ENCODE data around the gene PTGIS.

The PTGIS gene

GRCh38 chr20:49595811-49596561 is 28.0 kb upstream of the PTGIS start:
- FAIRE-seq, result no peak

GRCh38 chr20:49595346-49595745 is 27.4 kb upstream of the PTGIS start:
- no peak for FAIRE-seq

- no peak for FAIRE-seq
These were observed 27.0 kb upstream of the PTGIS start for GRCh38 chr20:49594931-49595315.

GRCh38 chr20:49594143-49594930 is 26.4 kb upstream of the PTGIS start:
- FAIRE-seq, result no peak

GRCh38 chr20:49593466-49594142 is 25.7 kb upstream of the PTGIS start:
- no peak for FAIRE-seq

GRCh38 chr20:49592120-49592519 is 24.2 kb upstream of the PTGIS start:
- no peak for FAIRE-seq

- no peak for FAIRE-seq
These were observed 23.4 kb upstream of the PTGIS start for GRCh38 chr20:49591217-49591865.

GRCh38 chr20:49590163-49591017 is 22.5 kb upstream of the PTGIS start:
- FAIRE-seq, result no peak

- FAIRE-seq, result no peak
These were observed 21.8 kb upstream of the PTGIS start for GRCh38 chr20:49589747-49590146.

- no peak for FAIRE-seq
These were observed 19.2 kb upstream of the PTGIS start for GRCh38 chr20:49587111-49587570.

- FAIRE-seq, result no peak
These were observed 17.8 kb upstream of the PTGIS start for GRCh38 chr20:49585585-49586245.

GRCh38 chr20:49584418-49585382 is 16.8 kb upstream of the PTGIS start:
- FAIRE-seq, result no peak

- no peak for FAIRE-seq
These were observed 15.9 kb upstream of the PTGIS start for GRCh38 chr20:49583669-49584417.

GRCh38 chr20:49583343-49583668 is 15.4 kb upstream of the PTGIS start:
- no peak for FAIRE-seq

- no peak for FAIRE-seq
These were observed 14.7 kb upstream of the PTGIS start for GRCh38 chr20:49582413-49583334.

- no peak for FAIRE-seq
These were observed 13.5 kb upstream of the PTGIS start for GRCh38 chr20:49581482-49581881.

GRCh38 chr20:49580813-49581174 is 12.9 kb upstream of the PTGIS start:
- FAIRE-seq, result no peak
